Glutamatergic neuron (in vitro differentiated cells): ENCODE data around the gene CYP46A1. TPM values are rescaled to one million over a fixed set of nuclear protein-coding genes. Genes with fewer than 3 reads are reported as not detected.

Experiments used
- DNase-seq: peaks from one replicate; pipeline ENCODE4 v3.0.0; 2022
- H3K27ac Mint-ChIP-seq: one replicate; pipeline ENCODE4 v1.8.0; 2020; ENCODE audit warnings: mild to moderate bottlenecking, mixed read lengths, inconsistent platforms; ENCODE audit not compliant: unreplicated experiment
- H3K27me3 Mint-ChIP-seq: one replicate; pipeline ENCODE4 v1.8.0; 2020; ENCODE audit warnings: mild to moderate bottlenecking, moderate library complexity, mixed read lengths, inconsistent platforms; ENCODE audit not compliant: unreplicated experiment
- H3K36me3 Mint-ChIP-seq: one replicate; pipeline ENCODE4 v1.8.0; 2020; ENCODE audit warnings: mild to moderate bottlenecking, mixed read lengths, inconsistent platforms; ENCODE audit not compliant: unreplicated experiment
- H3K4me1 Mint-ChIP-seq: one replicate; pipeline ENCODE4 v1.8.0; 2020; ENCODE audit warnings: mild to moderate bottlenecking, low read depth, mixed read lengths, inconsistent platforms; ENCODE audit not compliant: unreplicated experiment
- H3K4me3 Mint-ChIP-seq: one replicate; pipeline ENCODE4 v1.8.0; 2020; ENCODE audit warnings: mild to moderate bottlenecking, mixed read lengths, inconsistent platforms; ENCODE audit not compliant: unreplicated experiment
- H3K9me3 Mint-ChIP-seq: one replicate; pipeline ENCODE4 v1.8.0; 2020; ENCODE audit warnings: mild to moderate bottlenecking, moderate library complexity, mixed read lengths, inconsistent platforms; ENCODE audit not compliant: unreplicated experiment
- total RNA-seq: library from RNA; stranded (reverse); fragmentation: NEBNext Ultra II Directional; extraction: Animal tissue kit (Norgen Biotek cat#: 25700); gene quantifications from one replicate; pipeline ENCODE4 v1.2.1, GENCODE V29; 2021; ENCODE audit not compliant: unreplicated experiment
- TF ChIP-seq, protein P1 (sequence below): fragments of 200-600 bp; sonication (generic); IDR thresholded peaks from one replicate; pipeline ENCODE4 v1.5.0; 2021; ENCODE audit not compliant: partially characterized antibody, unreplicated experiment

The CYP46A1 gene
- total RNA-seq, 1 donor from 2014 or later = 2.1 TPM

DNA sequence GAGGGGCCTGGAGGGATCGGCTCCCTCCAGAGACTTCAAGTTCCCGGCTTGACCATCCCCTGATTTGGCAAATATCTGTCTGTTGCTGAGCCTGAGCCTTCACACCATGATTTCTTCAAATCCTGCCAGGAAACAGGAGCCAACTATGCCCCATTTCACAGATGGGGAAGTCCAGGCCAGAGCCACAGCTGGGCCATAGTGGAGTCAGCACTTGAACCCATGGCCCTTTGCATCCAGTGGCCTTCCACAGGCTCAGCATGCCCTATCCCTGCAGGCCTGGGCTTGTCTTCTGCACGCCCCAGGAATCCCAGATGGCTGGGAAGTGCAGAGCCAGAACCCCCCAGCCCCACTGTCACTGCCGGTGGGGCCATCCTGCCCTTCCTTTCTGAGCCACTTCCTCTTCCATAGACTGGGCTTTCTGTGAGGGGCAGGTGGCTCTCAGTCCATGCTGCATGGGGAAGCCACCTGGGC, 44.9 kb downstream of the CYP46A1 start:
- Mint-ChIP-seq H3K36me3 (no peaks in the 10 kb centered on the region), H3K4me1 (peaks cover 4% of the 10 kb centered on the region), H3K27ac (no peak overlapping the region), H3K9me3 (peaks cover 5% of the 10 kb centered on the region), H3K27me3 (peaks cover 7% of the 10 kb centered on the region), H3K4me3 (no peak overlapping the region)
- TF ChIP-seq, protein P1, sequence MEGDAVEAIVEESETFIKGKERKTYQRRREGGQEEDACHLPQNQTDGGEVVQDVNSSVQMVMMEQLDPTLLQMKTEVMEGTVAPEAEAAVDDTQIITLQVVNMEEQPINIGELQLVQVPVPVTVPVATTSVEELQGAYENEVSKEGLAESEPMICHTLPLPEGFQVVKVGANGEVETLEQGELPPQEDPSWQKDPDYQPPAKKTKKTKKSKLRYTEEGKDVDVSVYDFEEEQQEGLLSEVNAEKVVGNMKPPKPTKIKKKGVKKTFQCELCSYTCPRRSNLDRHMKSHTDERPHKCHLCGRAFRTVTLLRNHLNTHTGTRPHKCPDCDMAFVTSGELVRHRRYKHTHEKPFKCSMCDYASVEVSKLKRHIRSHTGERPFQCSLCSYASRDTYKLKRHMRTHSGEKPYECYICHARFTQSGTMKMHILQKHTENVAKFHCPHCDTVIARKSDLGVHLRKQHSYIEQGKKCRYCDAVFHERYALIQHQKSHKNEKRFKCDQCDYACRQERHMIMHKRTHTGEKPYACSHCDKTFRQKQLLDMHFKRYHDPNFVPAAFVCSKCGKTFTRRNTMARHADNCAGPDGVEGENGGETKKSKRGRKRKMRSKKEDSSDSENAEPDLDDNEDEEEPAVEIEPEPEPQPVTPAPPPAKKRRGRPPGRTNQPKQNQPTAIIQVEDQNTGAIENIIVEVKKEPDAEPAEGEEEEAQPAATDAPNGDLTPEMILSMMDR = no peak
- DNase-seq = peak; percentile 10

DNA sequence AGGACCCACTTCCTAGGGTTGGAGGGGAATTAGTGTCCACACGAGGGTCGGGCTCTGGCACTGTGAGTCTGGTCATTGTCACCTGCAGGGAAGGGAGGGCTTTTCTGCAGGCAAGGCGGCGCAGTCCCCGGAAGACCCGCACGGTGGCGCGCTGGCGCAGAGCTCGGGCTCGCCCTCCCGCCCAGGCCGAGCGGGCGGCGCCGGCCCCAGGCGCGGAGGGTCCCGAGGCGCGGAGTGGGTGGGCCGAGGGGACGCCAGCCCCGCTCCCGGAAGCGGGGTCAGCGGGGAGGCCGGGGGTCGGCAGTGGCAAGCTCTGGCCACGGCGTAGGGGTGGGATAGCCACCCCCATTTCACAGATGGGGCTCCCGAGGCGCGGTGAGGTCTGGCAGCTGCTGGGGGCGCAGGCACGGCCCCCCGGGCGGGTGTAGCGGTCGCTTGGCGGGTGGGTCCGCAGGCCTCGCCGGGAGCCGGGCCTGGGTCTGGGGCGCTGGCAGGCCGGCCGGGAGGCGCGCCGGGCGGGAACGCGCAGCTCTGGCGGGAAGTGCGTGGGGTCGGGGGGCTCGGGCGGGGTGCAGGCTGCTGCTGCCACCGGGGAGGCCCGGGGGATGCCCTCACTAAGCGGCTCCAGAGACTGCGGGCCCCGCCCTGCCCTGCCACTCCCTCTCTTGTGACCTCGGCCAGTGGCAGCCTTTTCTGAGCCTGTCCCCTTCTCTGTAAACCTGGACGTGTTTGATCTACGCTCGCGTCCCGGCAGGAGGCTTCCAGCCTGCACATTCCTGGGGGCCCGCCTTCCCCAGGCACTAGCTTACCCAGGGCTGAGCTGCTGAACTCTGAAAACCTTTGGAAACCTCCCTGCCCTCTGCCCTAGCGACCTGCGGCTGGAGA, 46.1 kb downstream of the CYP46A1 start:
- TF ChIP-seq, protein P1 = peak; percentile 90
- Mint-ChIP-seq H3K4me1 (no peaks in the 10 kb centered on the region), H3K4me3 (peak overlapping the region; percentile 76), H3K27me3 (peaks cover 7% of the 10 kb centered on the region), H3K9me3 (peaks cover 5% of the 10 kb centered on the region), H3K36me3 (no peaks in the 10 kb centered on the region), H3K27ac (no peak overlapping the region)
- peak; percentile 95 for DNase-seq

DNA sequence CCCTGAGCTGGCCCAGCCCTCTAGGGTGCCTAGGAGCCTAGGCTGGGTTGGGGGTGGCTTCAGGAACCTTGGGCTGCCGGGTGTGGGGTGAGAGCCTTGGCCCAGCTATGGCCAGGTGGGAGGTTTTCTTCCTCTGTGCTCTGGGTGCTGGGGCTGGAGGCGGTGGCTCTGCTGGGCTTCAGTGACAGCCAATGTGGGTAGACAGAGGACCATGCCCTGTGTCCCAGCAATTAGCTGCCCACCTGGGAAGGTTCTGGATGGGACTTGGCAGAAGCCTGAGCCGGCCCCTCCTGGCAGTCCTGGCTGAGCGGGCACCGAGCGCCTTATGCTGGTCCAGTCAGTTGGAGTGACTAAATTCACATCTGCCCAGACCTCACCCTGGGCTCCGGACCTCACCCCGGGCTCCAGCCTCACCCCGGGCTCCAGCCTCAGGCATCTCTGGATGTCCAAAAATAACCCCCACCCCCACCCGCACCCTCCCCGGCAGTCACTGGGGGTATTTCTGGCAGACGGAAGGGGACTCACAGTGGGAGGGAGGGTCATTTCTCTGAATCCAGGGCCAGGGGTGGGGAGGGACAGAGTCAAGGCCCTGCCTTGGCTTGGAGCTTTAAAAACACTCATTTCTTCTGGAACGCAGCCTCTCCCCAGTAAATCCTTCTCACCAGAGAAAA, 46.9 kb downstream of the CYP46A1 start:
- H3K27me3 Mint-ChIP-seq = peaks cover 7% of the 10 kb centered on the region
- peaks cover 2% of the 10 kb centered on the region for H3K9me3 Mint-ChIP-seq
- no peaks in the 10 kb centered on the region for H3K4me1 Mint-ChIP-seq
- TF ChIP-seq, protein P1 = no peak
- no peaks in the 10 kb centered on the region for H3K36me3 Mint-ChIP-seq
- no peak overlapping the region for H3K27ac Mint-ChIP-seq
- peak overlapping the region; percentile 76 for H3K4me3 Mint-ChIP-seq
- DNase-seq = peak; percentile 15

DNA sequence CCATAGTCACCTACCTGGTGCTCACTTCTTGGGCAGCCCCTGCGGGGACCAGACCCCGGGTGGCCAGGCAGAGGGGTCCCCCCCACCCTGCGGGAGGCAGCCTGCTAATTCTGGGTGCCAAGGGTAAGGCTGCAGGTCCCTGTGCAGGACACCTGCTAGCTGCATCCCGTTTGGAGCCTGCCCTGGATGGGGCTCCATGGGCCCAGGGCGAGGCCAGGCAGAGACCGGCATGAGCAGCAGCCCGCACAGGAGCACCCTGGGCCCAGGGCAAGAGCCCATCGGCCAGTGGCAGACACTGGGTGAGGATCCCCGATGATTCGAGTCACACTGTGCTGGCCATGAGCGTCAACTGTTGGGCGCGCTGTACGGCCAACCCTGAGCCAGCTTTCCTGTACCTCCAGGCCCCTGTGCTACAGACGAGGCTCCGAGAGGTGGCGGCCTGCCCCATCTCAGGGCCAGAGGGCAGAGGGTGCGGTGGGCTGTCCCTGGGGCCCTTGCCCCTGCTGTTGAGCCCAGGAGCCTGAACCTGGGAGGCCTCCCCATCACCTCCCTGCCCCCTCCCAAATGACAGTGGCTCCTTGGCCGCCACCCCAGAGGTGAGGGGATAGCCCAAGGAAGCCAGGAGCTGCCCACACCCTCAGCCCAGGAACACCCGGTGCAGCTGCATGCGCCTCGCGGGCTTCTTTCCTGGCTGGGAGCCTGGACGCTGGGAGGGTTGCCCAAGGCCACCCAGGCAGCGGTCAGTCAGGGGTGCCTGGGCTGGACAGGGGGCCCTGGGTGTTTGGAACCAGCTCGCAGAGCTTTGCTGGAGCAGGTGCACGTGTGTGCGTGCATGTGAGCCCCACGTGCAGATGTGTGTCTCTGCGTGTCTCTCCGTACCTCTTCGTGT, 47.7 kb downstream of the CYP46A1 start:
- H3K27ac Mint-ChIP-seq = no peak overlapping the region
- H3K4me1 Mint-ChIP-seq = no peaks in the 10 kb centered on the region
- peak; percentile 17 for DNase-seq
- no peak overlapping the region for H3K4me3 Mint-ChIP-seq
- TF ChIP-seq, protein P1 = no peak
- peaks cover 7% of the 10 kb centered on the region for H3K27me3 Mint-ChIP-seq
- H3K9me3 Mint-ChIP-seq = peaks cover 2% of the 10 kb centered on the region
- no peaks in the 10 kb centered on the region for H3K36me3 Mint-ChIP-seq
